Activated CD4-positive, alpha-beta T cell treated with anti-CD3 and anti-CD28 coated beads, Interleukin-2, amount 50 U/mL, for 48 hours (primary cell): Measurements from ENCODE around the gene TIMP1.

Experiments
- DNase-seq, 2 experiments: peaks; one replicate each; pipeline ENCODE4 v3.0.0-alpha.2; 2020

TIMP1 gene

DNA sequence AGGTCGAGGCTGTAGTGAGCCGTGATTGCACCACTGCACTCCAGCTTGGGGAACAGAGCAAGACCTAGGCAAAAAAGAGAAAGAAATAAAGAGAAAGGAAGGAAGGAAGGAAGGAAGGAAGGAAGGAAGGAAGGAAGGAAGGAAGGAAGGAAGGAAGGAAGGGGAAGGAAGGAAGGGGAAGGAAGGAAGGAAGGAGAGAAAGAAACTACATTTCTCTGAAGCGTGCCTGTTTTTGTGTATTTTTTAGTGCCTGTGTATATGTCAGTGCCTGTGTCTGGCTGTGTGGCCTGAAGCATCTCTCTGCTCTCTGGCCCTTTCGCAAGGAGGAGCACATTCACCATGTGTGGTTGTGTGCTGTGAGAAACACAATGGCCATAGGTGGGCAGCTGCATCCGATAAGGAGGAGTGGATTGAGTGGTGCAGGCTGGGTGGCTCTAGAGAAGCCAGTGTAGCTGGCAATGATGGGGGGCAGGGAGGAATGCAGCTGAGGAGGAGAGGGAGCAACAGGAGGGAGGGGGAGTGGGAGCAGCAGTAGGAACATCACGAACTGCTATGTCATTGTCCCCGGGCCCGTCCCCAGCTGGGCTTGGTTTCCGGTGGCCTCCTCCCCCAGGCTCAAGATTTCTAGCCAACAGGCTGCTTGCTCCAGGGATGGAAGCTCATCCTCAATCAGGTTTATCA, 26.0 kb downstream of the TIMP1 start:
- no peak for DNase-seq

DNA sequence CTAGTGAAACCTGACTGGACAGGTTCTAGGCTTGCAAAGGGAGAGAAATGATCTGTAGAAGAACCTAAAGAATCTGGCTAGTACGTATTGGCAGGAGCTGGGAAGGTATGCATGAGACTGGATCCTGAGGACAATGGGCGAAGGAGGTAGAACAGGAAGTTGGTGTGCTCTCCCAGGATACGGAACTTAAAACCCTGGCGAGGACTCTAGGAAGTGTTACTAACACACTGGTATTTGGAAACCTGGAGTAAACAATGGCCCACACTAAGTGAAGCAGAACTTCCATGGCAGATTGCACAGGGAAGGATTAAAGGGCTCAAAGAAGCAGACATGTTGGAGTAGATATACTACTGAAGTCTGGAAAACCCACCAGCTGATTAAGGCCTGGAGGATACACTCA, 28.3 kb downstream of the TIMP1 start:
- no peak for DNase-seq

DNA sequence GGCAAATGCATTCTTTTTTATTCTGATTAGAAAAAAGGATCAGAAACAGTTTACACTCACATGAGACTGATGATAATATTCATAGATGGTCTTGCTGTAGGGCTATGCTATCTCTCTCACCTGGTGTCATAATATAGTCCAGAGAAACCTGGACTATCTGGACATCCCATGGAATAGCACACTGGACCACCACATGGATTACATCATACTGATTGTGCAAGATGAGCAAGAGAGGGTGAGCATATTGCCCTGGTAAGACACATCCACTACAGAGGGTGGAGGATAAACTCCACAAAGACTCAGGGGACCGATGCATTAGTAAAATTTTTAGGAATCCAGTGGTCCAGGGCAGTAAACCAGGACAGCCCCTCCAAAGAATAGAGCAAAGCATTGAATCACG, 29.3 kb downstream of the TIMP1 start:
- no peak for DNase-seq

DNA sequence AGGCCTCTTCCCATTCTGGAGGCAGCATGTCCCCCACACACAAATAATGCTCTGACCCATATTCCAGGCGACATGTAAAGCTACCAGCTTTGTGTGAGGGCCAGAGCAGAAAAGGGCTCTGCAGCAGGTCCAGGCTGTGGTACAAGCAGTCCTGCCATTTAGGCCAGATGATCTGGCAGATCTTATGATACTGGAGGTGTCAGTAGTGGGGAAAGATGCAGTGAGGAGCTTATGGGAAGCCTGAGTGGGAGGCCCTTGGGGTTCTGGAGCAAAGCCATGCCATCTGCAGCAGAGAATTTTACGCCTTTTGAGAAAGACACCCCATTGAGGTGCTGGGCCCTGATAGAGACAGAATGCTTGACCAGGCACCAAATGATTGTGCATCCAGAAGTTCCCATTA, 29.7 kb downstream of the TIMP1 start:
- DNase-seq = no peak

DNA sequence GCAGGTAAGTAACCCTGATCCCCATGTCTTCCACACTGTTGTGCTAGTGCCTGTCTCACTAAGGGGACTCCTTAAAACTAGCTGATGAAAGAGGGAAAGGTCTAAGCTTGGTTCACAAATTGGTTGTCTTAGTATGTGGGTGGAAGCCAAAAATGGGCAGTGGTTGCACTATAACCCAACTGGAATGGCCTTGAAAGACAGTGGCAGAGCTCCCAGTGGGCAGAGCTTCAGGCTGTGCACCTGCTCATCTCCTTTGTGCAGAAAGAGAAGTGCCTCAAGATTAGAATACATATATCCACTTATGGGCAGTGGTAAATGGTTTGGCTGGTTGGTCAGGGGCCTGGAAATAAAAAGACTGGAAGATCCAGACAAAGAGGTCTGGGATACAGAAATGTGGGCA, 30.2 kb downstream of the TIMP1 start:
- no peak for DNase-seq

DNA sequence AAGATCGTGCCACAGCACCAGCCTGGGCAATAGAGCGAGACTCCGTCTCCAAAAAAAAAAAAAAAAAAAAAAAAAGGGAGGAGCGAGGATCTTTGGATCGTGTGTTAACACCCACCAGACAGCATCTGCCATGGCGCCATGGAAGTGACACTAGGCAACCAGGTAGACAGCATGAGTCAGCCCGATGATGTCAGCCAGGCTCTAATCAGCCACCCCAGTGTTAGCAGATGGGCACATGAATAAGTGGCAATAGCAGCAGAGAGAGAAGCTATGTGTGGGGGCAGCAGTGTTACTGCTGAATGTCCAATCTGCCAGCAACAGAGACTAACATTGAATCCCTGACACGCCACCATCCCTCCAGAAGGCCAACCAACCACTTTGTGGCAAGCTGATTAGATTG, 30.8 kb downstream of the TIMP1 start:
- no peak for DNase-seq

DNA sequence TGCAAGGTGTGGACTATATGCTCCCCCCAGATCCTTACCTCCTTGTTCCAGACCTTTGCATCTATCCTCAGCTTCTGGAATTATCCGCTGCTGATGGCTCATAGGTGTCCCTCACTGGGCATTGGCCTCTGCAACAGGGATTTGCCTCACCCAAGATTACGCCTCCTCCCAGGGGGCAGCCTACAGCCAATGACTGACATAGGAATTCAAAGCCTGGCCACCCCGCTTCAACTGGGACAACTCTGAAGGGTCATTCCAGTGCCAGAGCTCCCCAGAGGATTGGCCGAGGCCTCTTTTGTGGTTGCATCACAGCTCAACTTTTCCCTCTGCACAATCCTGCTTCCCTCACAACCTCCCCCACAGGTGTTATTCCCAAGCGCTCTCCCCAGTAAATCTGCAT, 32.4 kb downstream of the TIMP1 start:
- DNase-seq = no peak

DNA sequence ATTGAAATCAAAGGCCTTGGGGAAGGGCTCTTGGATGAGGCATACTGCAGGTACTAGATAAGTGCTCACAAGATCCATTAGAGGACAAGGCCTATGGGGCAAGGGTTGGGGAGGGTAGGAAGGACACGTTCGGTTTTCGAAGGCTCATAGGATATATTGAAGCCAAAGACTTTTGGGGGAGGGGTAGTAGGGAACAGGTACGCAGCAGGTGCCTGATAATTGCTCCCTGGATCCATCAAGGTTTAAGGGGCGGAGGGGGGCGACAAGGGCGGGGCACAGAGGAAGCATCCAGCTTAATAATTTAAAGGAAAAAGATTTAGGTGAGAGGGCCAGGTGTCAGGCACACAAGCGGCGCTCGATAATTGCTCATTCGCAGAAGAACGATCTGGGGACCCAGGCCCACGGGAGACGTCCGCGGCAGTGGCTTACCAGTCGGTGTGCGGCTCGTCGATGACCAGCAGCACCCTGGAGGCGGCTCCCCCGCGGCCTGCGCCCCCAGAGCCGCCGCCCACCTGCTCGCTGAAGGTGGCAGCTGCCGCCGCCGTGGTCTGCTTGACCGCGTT, 36.8 kb downstream of the TIMP1 start:
- DNase-seq = no peak

DNA sequence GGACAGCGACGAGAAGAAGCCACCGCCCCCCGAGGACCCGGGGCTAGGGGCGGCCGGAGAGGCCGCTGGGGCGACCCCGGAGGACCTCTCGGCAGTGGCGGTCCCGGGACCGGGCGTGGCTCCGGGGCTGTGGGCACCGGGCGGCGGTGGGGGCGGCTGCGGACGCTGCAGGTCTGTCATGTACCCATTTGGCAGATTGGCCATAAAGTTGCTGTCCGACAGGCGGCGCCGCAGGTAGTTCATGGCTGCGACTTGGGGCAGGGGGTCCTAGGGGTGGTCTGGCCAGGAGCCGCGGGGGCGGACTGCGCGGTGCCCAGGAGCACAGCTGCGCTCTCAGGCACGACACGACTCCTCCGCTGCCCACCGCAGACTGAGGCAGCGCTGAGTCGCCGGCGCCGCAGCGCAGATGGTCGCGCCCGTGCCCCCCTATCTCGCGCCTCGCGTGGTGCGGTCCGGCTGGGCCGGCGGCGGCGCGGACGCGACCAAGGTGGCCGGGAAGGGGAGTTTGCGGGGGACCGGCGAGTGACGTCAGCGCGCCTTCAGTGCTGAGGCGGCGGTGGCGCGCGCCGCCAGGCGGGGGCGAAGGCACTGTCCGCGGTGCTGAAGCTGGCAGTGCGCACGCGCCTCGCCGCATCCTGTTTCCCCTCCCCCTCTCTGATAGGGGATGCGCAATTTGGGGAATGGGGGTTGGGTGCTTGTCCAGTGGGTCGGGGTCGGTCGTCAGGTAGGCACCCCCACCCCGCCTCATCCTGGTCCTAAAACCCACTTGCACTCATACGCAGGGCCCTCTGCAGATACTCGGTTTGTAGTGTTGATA, 37.5 kb downstream of the TIMP1 start, which contains the start of gene SYN1:
TSS of gene SYN1 (minus strand) at position 372 of the 817 bp plus-strand sequence. CDS start at position 243, 129 bp downstream.
- DNase-seq = peak; percentile 74 to 76

DNA sequence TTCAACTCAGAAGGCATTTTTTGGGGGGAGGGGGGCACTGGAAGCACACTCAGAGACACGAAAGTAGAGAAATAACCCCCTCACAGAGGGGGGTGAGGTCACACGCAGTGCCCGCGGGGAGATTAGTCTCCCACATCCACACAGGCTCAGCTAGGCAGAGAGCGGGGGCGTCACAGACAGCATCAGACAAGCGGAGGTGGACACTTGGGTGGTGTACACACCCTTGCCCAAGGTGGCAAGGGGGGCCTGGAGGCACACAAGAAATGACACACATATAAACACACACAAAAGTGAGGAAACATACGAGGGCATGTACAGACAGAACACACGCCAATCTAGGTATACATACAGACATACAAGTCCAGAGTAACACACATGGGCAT, 38.1 kb downstream of the TIMP1 start:
- no peak for DNase-seq

DNA sequence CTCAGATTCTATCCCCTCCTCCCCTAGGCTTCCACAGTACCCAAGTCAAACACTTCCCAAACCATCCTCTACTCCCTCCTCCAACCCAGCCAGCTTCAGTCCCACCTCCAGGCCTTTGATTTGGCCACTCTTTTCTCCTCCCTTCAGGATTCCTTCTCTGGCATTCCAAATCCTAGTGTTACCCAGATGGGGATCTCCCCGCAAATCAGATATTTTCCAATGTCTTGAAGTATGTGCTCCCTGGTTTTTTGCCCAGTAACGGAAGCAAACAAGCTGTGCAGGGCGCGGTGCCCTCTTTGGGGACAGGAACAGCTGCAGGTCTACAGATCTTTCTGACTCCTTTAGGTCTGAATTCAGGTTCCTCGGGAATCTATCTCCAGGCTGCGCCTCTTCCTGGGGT, 39.6 kb downstream of the TIMP1 start:
- DNase-seq = no peak

DNA sequence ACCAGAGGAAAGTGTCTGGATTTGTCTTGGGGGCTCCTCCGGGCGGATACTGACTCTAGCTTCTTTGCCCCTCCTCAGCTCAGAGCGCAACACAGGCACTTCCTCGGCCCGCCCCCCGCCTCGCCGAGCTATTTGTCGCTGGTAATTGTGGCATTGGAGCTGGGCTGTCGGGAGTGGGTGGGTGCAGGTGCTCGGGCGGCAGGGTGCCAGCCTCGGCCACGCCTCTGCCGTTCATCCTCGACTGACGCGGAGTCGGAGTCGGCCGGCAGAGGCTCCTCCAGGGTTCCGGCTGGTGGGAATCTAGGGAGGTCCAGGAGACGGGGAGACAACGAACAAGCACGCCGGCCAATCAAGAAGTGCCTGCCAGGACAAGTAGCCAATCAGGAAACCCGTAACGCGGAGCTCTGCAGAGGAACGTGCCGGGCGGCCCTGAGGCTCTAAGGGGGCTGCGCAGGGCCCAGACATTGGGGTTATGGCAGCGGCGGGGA, 41.3 kb downstream of the TIMP1 start:
- DNase-seq = peak; percentile 34 to 48

DNA sequence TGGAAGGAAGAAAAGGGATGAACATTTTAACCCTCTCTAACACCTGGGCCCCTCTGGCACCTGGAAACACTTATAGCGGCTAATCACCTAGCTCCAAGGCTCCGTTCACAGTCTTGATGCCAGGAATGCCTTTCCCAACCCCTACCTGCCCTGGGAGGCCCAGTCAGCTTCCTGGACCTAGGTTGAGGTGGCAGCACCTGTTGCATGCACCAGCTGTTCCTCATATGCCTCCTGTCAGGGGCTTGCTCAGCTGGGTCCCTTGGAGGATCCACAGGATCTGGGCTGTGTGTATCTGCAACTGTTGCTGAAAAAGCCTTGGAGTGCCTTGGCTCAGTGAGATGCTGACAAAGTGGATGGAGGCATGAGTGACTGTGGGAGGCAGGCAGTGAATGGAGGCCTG, 43.1 kb downstream of the TIMP1 start:
- DNase-seq = no peak

DNA sequence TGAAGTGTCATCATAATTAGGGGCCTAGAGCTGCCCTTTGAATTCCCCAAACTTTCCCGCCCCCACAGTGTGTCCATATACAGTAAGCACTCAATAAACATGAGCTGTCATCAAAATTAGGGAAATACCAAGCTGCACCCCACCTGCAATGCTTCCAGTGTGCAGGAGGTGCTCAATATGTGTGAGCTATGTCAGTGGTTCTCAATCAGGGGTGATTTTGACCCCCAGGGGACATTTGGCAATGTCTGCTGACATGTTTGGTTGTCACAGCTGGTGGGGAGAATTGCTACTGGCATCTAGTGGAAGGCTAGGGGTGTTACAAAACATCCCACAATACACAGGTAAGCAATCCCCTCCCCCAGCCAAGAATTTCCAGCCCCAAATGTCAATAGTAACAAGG, 46.7 kb downstream of the TIMP1 start:
- no peak for DNase-seq

DNA sequence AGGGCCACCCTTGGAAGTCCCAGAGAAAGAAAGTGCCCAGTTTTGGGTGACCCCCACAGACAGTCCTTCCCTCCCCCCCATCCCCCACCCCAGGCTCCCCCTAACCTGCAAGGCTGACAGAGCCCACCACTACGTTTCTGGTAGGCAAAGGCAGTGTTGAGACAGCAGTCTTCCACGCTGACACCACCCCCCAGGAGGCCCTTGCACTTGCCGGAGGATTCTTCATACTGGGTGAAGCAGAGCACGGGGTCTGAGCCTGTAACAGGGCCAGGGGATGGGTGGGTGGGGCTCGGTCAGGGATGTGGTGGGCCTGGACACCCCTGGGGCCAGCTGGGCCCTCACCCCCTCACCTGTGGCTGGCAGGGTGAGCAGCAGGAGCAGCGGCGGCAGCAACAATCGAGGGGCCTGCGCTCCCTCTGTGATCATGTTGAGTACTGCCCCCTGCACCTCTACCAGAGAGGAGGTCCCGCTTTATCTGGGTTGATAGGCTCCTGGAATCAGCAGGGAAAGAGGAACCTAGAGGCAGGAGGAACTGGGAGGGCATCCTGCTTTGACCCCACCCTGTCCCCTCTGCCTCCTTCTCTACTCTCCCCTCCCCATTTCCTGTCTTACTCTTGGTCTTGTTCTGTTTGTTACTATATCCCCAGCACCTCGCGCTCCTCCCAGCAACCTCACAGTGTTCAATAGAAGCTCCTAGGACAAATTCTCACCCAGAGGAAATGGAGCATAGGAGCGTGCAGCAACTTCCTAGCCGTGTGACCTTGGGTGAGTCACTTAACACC, 47.4 kb downstream of the TIMP1 start, which contains the start of gene CFP:
TSS of gene CFP (minus strand) at position 512 of the 782 bp plus-strand sequence. CDS start at position 426, 86 bp downstream.
- no peak for DNase-seq

DNA sequence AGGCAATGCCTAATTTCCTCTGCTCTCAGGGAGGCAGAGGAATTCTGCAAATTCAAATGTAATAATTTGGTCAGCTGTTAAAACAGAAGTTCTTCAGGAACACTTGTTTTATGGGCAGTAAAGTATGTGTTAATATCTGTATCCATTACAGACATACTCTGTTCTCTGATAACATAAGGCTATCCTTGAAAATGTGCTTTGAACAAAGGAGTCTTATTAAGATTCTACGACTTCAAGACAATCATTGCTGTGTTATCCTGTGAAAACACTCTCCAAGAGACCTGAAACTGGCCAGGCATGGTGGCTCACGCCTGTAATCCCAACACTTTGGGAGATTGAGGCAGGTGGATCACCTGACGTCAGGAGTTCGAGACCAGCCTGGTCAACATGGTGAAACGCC, 49.4 kb downstream of the TIMP1 start:
- DNase-seq = no peak

DNA sequence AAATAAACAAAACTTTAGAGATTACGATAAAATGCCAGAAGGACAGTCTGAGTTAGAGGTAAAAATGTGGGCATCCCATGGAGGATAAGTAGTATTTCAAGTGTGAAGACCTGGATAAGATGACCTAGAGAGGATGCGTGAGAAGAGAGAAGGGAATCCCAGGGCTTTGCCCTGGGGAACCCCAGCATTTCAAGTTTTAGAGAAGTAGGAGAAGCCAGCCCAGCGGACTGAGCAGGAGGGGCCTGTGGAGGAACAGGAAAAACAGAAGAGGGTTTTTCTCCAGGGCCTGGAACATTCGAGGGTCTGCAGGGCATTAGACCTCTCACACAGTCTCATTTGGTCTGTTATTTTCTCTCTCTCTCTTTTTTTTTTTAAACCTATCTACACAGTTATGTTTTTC, 50.4 kb downstream of the TIMP1 start:
- DNase-seq = no peak

DNA sequence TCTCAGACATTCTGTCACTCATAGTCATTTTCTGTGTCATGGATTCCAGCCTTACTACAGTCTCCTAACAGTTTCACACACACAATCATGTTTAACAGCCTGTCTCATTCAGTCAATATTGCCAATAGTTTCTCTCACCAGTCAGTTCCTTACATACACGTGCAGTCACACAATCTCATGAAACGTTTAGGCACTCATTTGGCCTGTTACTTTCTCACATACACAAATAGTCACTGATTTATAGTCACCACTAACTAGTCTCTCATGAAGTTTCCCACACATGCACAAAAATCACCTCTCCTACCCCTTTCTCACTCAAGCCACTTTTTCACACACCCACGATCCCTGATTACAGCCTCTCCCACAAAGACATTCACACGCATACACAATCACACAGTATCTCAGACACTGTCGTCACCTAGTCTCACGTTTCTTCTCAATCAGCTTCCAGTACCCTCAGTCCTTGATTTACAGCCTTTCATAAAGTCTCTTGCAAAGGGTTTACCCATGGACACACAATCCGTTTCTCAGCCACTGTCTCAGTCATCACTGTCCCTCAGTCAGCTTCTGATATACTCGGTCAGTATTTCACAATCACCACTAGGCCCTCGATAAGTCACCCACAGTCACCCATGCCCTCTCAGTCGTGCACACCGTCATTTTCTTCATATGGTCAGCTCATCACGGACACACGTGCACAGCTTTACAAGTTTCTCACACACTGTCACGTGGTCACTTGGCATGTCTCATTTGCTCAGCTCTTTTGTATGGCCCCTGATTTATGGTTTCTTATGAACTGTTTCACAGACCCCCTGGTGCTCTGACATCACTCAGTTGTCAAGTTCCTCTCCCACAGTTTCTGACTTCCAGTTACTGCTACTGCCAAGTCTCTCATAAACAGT, 51.7 kb downstream of the TIMP1 start:
- DNase-seq = no peak

DNA sequence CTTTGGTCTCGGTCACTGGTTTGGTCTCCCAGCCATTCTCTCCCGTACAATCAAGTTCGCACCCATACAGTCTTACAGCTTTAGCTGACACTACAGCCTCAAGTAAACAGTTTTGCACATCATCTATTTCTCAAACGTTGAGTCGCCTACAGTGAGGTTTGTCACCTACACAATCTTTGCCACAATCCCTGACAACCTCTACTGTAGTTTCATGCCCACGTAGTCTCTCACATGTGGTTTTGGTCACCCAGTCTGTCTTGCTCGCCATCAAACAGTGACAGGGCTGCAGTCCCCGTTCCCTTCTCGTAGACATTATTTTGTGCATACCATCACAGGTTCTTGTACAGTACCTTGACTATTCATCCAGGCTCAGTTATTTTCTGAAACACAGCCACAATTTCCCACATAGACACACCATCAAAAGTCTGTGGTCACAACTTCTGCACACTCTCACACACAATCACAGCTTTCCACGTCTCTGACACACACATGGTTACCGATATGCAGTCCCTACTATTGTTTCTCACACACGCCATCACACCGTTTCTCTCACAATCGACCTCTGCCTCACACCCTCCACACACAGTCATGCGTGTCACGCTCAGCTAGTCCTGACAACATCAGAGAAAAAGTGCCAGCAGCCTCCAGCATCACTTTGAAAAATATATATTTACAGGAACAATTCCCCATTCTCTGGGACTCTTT, 52.8 kb downstream of the TIMP1 start:
- DNase-seq = peak in 1 of 2 experiments; percentile 24
